Measurements from ENCODE around the gene ERICH6.

- TF ChIP-seq CTCF (IDR thresholded peaks at IDR 0.05), result no peak
- TF ChIP-seq POLR2AphosphoS5 (IDR thresholded peaks at IDR 0.05; ENCODE audit: low read depth, low read length), result no peak
- no peak for TF ChIP-seq TCF7L2 (IDR thresholded peaks at IDR 0.05; ENCODE audit: low read depth, low read length)
- no peak for TF ChIP-seq REST (IDR thresholded peaks at IDR 0.05; ENCODE audit: insufficient read depth in 1 of 2, low read depth in 2 of 2, low read length in 1 of 2)
Measured at GRCh38 chr3:150736903-150737832, 33.4 kb upstream of the ERICH6 start.
